IPS-18a (cell line): ENCODE data around the gene NDST4.

ENCODE experiments used
- H3K27ac ChIP-seq: one replicate; pipeline ENCODE4 v1.5.1; 2013; ENCODE audit warnings: low read length
- H3K27me3 ChIP-seq: one replicate; pipeline ENCODE4 v1.6.1; 2013; ENCODE audit warnings: mild to moderate bottlenecking, low read length; ENCODE audit not compliant: control insufficient read depth, insufficient read depth
- H3K36me3 ChIP-seq: one replicate; pipeline ENCODE4 v1.6.1; 2013; ENCODE audit warnings: low read depth, low read length; ENCODE audit not compliant: control insufficient read depth
- H3K4me1 ChIP-seq: one replicate; pipeline ENCODE4 v1.6.1; 2013; ENCODE audit warnings: low read depth, low read length; ENCODE audit not compliant: control insufficient read depth
- H3K4me3 ChIP-seq: one replicate; pipeline ENCODE4 v1.5.1; 2013; ENCODE audit warnings: low read length
- H3K9ac ChIP-seq: one replicate; pipeline ENCODE4 v1.6.1; 2013; ENCODE audit warnings: mild to moderate bottlenecking, low read length, moderate library complexity
- H3K9me3 ChIP-seq: one replicate; pipeline ENCODE4 v1.6.1; 2013; ENCODE audit warnings: low read depth, low read length; ENCODE audit not compliant: control insufficient read depth

The NDST4 gene

DNA sequence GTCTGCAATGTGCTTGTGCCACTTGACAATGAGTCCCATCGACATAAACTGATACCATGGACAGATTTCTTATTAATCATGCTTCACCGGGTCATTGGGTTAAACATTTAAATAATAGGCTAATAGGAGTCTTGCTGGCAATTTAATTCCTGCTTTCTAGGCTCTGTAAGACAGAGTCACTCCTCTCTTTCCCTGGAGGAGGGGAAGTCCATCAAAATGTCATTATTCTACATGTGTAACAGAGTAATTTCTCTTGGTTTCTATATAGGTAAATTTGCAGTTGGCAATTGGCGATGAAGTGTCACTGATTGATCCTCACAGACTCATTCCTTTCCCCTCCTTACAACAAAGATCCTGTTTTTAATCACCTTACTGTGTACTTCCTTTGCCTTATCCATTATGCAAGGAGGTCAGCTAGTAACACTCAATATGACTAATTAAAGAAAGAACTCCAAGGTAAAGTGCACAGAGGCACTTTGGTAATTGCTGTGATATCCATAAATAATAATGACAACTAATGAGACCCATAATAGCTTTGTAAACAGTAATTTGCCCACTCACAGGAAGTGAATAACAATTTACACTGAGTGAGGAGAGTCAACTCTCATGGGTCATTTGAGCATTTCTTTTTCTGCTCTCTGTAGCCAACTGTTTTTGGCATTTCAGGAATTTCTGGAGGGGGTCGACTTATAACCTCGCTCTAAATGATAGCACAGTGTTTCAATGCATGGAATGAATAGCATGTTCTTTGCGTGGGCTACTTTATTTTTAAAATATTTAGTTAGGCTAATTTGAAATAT, 330.8 kb downstream of the NDST4 start:
- Histone ChIP-seq H3K9me3 (no peaks in the 10 kb centered on the region), H3K27me3 (no peaks in the 10 kb centered on the region), H3K9ac (no peak overlapping the region), H3K4me3 (no peak overlapping the region), H3K27ac (no peak overlapping the region), H3K36me3 (no peaks in the 10 kb centered on the region), H3K4me1 (peaks cover 13% of the 10 kb centered on the region)

GRCh38 chr4:114780205-114780604, 333.2 kb downstream of the NDST4 start:
- no peaks in the 10 kb centered on the region for H3K9me3 ChIP-seq
- H3K36me3 ChIP-seq = no peaks in the 10 kb centered on the region
- no peak overlapping the region for H3K4me3 ChIP-seq
- peaks cover 13% of the 10 kb centered on the region for H3K4me1 ChIP-seq
- no peak overlapping the region for H3K27ac ChIP-seq
- H3K27me3 ChIP-seq = no peaks in the 10 kb centered on the region
- H3K9ac ChIP-seq = no peak overlapping the region
